NCI-H774 (cell line): ENCODE measurements around the gene ESYT2.
A peak's percentile ranks its signal among the peaks of the same experiment; 100 is the strongest.

Experiments
- DNase-seq: peaks from one replicate; lab custom pipeline; 2025; lab: John Stamatoyannopoulos, UW

Gene ESYT2

GRCh38 chr7:158825628-158826289 is 3.5 kb downstream of the ESYT2 start:
- DNase-seq: no peak

- DNase-seq: no peak
Observed at GRCh38 chr7:158824028-158824427, 5.3 kb downstream of the ESYT2 start.

- DNase-seq: no peak
Observed at GRCh38 chr7:158821171-158822031, 7.9 kb downstream of the ESYT2 start.

- DNase-seq: no peak
Observed at GRCh38 chr7:158820656-158821055, 8.7 kb downstream of the ESYT2 start.

- no peak for DNase-seq
Observed at GRCh38 chr7:158819571-158820203, 9.6 kb downstream of the ESYT2 start.

GRCh38 chr7:158818325-158819213 is 10.7 kb downstream of the ESYT2 start:
- peak; percentile 44 for DNase-seq

- no peak for DNase-seq
Observed at GRCh38 chr7:158816995-158817394, 12.3 kb downstream of the ESYT2 start.

GRCh38 chr7:158816271-158816670 is 13.0 kb downstream of the ESYT2 start:
- DNase-seq: no peak

- DNase-seq: no peak
Observed at GRCh38 chr7:158815800-158816128, 13.5 kb downstream of the ESYT2 start.

- DNase-seq: no peak
Observed at GRCh38 chr7:158815083-158815799, 14.1 kb downstream of the ESYT2 start.

- DNase-seq: peak; percentile 20
Observed at GRCh38 chr7:158814637-158815036, 14.7 kb downstream of the ESYT2 start.

- DNase-seq: no peak
Observed at GRCh38 chr7:158812684-158813083, 16.6 kb downstream of the ESYT2 start.

GRCh38 chr7:158811894-158812293 is 17.4 kb downstream of the ESYT2 start:
- DNase-seq: no peak

GRCh38 chr7:158811461-158811860 is 17.8 kb downstream of the ESYT2 start:
- no peak for DNase-seq

- no peak for DNase-seq
Observed at GRCh38 chr7:158810846-158811245, 18.5 kb downstream of the ESYT2 start.

- no peak for DNase-seq
Observed at GRCh38 chr7:158809596-158809995, 19.7 kb downstream of the ESYT2 start.

- no peak for DNase-seq
Observed at GRCh38 chr7:158808126-158808525, 21.2 kb downstream of the ESYT2 start.

- DNase-seq: no peak
Observed at GRCh38 chr7:158805937-158806336, 23.4 kb downstream of the ESYT2 start.

GRCh38 chr7:158805414-158805813 is 23.9 kb downstream of the ESYT2 start:
- DNase-seq: no peak

- no peak for DNase-seq
Observed at GRCh38 chr7:158804335-158804734, 25.0 kb downstream of the ESYT2 start.

- DNase-seq: no peak
Observed at GRCh38 chr7:158803367-158803969, 25.8 kb downstream of the ESYT2 start.
